ENCODE results near the gene INSL3. TPM values are rescaled to one million over a fixed set of nuclear protein-coding genes. Genes with fewer than 3 reads are reported as not detected.

INSL3 gene
- total and polyA plus RNA-seq, 2 of the 13 experiments (the other 11 are each of a cell fraction or from before 2014, with no cell fraction given) = 0.30 TPM; not detected in 1

- TF ChIP-seq KAT2B (IDR thresholded peaks at IDR 0.05; ENCODE audit: borderline replicate concordance, low read depth, low read length) = no peak
- no peak for TF ChIP-seq ZBTB2 (CRISPR knock-in tag; IDR thresholded peaks at IDR 0.05; ENCODE audit: low read depth)
- TF ChIP-seq ZBED4 (CRISPR knock-in tag; IDR thresholded peaks at IDR 0.05; ENCODE audit: borderline replicate concordance) = no peak
- TF ChIP-seq FOXA3 (CRISPR knock-in tag; IDR thresholded peaks at IDR 0.05) = peak; percentile 68
- TF ChIP-seq PRDM4 (CRISPR knock-in tag; IDR thresholded peaks at IDR 0.05; ENCODE audit: borderline replicate concordance) = no peak
- no peak for TF ChIP-seq RBAK (CRISPR knock-in tag; IDR thresholded peaks at IDR 0.05)
- TF ChIP-seq ZNF275 (CRISPR knock-in tag; IDR thresholded peaks at IDR 0.05; ENCODE audit: borderline replicate concordance) = no peak
- TF ChIP-seq ZBTB3 (CRISPR knock-in tag; IDR thresholded peaks at IDR 0.05; ENCODE audit: borderline replicate concordance, low read depth) = no peak
- no peak for TF ChIP-seq ZNF432 (CRISPR knock-in tag; IDR thresholded peaks at IDR 0.05; ENCODE audit: borderline replicate concordance)
- 0 out of 2 replicates have a peak, but pooled peaks have one; percentile 27 for TF ChIP-seq ZNF543 (CRISPR knock-in tag; IDR thresholded peaks at IDR 0.05)
- peak; percentile 25; the same call in 1 of the 2 replicates for TF ChIP-seq ZFP91 (CRISPR knock-in tag; IDR thresholded peaks at IDR 0.05; ENCODE audit: borderline replicate concordance)
- TF ChIP-seq JUNB (CRISPR knock-in tag; IDR thresholded peaks at IDR 0.05; ENCODE audit: borderline replicate concordance) = no peak
- TF ChIP-seq ZNF563 (CRISPR knock-in tag; IDR thresholded peaks at IDR 0.05) = no peak
- TF ChIP-seq ZBTB37 (CRISPR knock-in tag; IDR thresholded peaks at IDR 0.05) = peak; percentile 23; the same call in 1 of the 2 replicates
- TF ChIP-seq ZNF441 (CRISPR knock-in tag; IDR thresholded peaks at IDR 0.05; ENCODE audit: borderline replicate concordance) = no peak
Observed at GRCh38 chr19:17797424-17798201, 23.7 kb downstream of the INSL3 start (continued).
